ENCODE measurements around the gene FGF10. TPM values are rescaled to one million over a fixed set of nuclear protein-coding genes. Genes with fewer than 3 reads are reported as not detected.

FGF10 gene
- total RNA-seq, 4 donors from 2014 or later: 15.7 to 50.0 (median 26.3) TPM

GRCh38 chr5:44382894-44383293, 6.3 kb downstream of the FGF10 start:
- ATAC-seq (ENCODE audit: low FRiP score): no peak
- no peak for DNase-seq (ENCODE audit: low spot score)
- TF ChIP-seq, protein P1, sequence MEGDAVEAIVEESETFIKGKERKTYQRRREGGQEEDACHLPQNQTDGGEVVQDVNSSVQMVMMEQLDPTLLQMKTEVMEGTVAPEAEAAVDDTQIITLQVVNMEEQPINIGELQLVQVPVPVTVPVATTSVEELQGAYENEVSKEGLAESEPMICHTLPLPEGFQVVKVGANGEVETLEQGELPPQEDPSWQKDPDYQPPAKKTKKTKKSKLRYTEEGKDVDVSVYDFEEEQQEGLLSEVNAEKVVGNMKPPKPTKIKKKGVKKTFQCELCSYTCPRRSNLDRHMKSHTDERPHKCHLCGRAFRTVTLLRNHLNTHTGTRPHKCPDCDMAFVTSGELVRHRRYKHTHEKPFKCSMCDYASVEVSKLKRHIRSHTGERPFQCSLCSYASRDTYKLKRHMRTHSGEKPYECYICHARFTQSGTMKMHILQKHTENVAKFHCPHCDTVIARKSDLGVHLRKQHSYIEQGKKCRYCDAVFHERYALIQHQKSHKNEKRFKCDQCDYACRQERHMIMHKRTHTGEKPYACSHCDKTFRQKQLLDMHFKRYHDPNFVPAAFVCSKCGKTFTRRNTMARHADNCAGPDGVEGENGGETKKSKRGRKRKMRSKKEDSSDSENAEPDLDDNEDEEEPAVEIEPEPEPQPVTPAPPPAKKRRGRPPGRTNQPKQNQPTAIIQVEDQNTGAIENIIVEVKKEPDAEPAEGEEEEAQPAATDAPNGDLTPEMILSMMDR (IDR thresholded peaks at IDR 0.05): no peak

DNA sequence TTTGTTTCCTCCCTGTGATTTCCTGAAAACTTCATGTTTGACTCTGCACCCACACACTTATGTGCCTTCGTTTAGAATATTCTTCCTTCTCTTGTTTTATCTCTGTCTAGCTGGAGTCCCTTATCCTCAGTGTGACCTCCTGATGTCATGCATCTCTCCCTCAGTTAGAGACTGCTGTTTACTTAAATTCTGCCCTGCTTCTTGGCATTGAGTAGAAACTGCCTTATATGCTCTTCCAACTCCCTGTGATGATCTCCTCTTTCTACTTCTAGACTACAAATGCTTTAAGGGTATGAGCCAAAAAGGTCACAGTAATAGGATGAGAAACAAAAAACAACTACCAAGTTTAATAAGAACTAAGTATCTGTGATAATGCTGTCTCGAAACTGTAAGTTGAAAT, 12.2 kb downstream of the FGF10 start:
- TF ChIP-seq, protein P1 (IDR thresholded peaks at IDR 0.05): no peak
- ATAC-seq (ENCODE audit: low FRiP score) (no peak), DNase-seq (ENCODE audit: low spot score) (no peak)

GRCh38 chr5:44372028-44372427, 17.2 kb downstream of the FGF10 start:
- TF ChIP-seq, protein P1 (IDR thresholded peaks at IDR 0.05): no peak
- no peak for ATAC-seq (ENCODE audit: low FRiP score)
- DNase-seq (ENCODE audit: low spot score): no peak

GRCh38 chr5:44367203-44367602, 22.0 kb downstream of the FGF10 start:
- TF ChIP-seq, protein P1 (IDR thresholded peaks at IDR 0.05): no peak
- no peak for ATAC-seq (ENCODE audit: low FRiP score)
- DNase-seq (ENCODE audit: low spot score): no peak

- ATAC-seq (ENCODE audit: low FRiP score) (no peak), DNase-seq (ENCODE audit: low spot score) (no peak)
- TF ChIP-seq, protein P1 (IDR thresholded peaks at IDR 0.05): no peak
Observed at GRCh38 chr5:44365345-44365744, 23.9 kb downstream of the FGF10 start.

DNA sequence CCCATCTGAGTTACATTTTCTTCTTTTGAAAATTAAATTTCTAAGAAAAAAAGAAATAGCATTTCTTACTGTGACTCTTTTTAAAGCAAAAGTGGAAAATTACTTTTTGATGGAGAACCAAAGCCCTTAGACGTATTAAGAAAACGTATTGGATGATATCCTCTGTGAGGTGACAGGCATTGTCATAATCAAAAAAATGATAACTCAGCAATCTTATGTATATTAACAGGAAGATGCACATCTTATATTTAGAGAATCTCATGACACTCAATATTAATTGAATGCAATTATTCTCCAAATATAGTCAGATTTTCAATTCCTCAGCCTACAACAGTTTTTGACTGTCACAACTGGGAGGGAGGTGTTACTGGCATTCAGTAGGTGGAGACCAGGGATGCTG, 25.1 kb downstream of the FGF10 start:
- no peak for ATAC-seq (ENCODE audit: low FRiP score)
- DNase-seq (ENCODE audit: low spot score): no peak
- TF ChIP-seq, protein P1 (IDR thresholded peaks at IDR 0.05): no peak

GRCh38 chr5:44361342-44362001, 27.7 kb downstream of the FGF10 start:
- ATAC-seq (ENCODE audit: low FRiP score) (no peak), DNase-seq (ENCODE audit: low spot score) (no peak)
- TF ChIP-seq, protein P1 (IDR thresholded peaks at IDR 0.05): no peak

Data from omental fat pad (tissue), 4 donors.